BLaER1 (cell line): ENCODE results near the gene PLCL1.

ENCODE experiments used
- H3K27ac ChIP-seq: shearing (Covaris generic); formaldehyde crosslinking; 2 replicates; pipeline ENCODE4 v1.8.1; 2022
- H3K27me3 ChIP-seq: shearing (Covaris generic); formaldehyde crosslinking; 2 replicates; pipeline ENCODE4 v1.8.1; 2022
- H3K36me3 ChIP-seq: shearing (Covaris generic); formaldehyde crosslinking; 2 replicates; pipeline ENCODE4 v1.8.1; 2022
- H3K4me1 ChIP-seq: shearing (Covaris generic); formaldehyde crosslinking; 2 replicates; pipeline ENCODE4 v1.8.1; 2022
- H3K4me2 ChIP-seq: shearing (Covaris generic); formaldehyde crosslinking; 2 replicates; pipeline ENCODE4 v1.8.1; 2022
- H3K4me3 ChIP-seq: shearing (Covaris generic); formaldehyde crosslinking; 2 replicates; pipeline ENCODE4 v1.8.1; 2022
- H3K9ac ChIP-seq: shearing (Covaris generic); formaldehyde crosslinking; 2 replicates; pipeline ENCODE4 v1.8.1; 2022
- H3K9me3 ChIP-seq: shearing (Covaris generic); formaldehyde crosslinking; 2 replicates; pipeline ENCODE4 v1.8.1; 2022
- H4K20me1 ChIP-seq: shearing (Covaris generic); formaldehyde crosslinking; 2 replicates; pipeline ENCODE4 v1.8.1; 2022
- Cebpa-rat ChIP-seq: shearing (Covaris generic); IDR thresholded peaks from 2 replicates; pipeline ENCODE4 v1.8.1; 2022

The PLCL1 gene

DNA sequence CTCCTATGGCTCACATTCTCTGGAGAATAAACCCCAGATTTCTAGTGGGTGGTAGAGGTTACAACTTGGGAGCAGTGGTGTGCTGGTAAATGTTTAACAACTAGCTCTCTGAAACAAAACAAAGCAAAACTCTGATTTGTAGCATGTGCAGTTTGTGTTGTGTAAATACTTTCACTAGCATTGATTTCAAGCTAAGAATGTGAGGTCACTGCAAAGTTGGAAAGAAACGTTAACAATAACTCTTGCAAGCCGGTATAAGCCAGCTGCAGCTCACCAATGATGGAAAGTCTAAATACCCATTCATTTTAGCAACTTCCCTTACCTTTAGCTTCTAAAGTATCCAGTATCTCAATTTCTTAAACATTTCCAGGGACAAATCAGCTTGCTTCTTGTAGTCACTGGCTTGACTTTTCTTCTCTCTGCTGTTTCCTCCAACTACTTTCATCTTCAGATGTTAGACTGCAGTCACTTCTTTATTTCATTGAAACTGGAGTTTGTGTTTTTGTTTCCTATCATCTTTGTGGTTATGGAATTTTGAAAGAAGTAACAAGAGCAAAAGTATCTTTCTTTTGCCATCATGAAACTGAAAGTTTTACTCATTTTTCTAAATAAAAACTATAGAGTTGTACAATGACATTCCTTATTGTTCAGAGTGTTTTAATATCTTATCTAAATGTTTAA is 140.2 kb downstream of the PLCL1 start:
- Histone ChIP-seq H3K36me3 (no peaks in the 10 kb centered on the region), H3K9me3 (no peaks in the 10 kb centered on the region), H3K27me3 (peaks cover 15% of the 10 kb centered on the region), H3K27ac (no peak overlapping the region), H3K9ac (no peak overlapping the region), H3K4me1 (no peaks in the 10 kb centered on the region), H3K4me2 (no peak overlapping the region), H4K20me1 (no peaks in the 10 kb centered on the region), H3K4me3 (no peak overlapping the region)
- no peak for TF ChIP-seq Cebpa-rat

DNA sequence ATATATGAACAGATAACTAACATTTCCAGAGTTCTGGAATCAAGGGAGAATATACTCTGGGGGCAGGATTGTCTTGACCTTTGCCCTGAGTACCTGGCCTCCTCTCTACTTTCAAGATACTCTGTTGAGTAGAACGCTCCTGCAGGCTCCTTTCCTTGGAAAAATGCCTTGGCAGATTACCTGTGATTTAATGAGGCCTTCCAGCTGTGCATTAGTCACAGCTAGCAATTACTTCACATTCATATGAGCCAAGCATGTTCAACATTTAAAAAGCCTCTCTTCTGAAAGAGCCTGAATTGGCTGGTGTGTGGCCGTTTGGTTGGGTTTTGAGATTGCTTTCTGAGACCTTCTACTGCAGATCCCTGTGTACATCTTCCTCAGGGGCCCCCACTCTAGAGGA is 142.2 kb downstream of the PLCL1 start:
- H3K4me2 ChIP-seq: no peak overlapping the region
- no peak overlapping the region for H3K27ac ChIP-seq
- H4K20me1 ChIP-seq: no peaks in the 10 kb centered on the region
- H3K4me3 ChIP-seq: no peak overlapping the region
- no peaks in the 10 kb centered on the region for H3K4me1 ChIP-seq
- no peak overlapping the region for H3K9ac ChIP-seq
- H3K27me3 ChIP-seq: peaks cover 33% of the 10 kb centered on the region
- no peaks in the 10 kb centered on the region for H3K36me3 ChIP-seq
- TF ChIP-seq Cebpa-rat: no peak
- no peaks in the 10 kb centered on the region for H3K9me3 ChIP-seq

DNA sequence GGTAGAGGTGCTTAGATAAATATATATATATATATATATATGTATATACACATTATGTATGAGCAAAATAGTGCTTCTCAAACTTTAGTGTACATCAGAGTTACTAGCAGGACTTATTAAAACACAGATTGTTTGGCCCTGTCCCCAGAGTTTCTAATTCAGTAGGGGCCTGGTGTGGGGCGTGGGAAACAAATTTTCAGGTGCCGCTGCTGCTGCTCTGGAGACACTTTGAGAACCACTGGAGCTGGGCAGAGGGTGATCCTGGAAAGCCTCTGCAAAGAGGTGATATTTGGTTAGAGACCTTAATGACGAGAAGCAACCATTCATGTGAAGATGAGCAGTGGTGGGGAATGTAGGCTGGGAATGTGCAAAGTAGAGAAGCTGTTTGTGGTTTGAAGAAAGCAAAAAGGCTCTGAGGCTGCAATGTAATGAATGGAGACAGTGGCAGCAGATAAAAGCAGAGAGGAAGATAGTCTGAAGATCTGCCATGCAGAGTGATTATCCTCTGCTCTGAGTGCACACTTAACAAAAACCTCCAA is 142.9 kb downstream of the PLCL1 start:
- Histone ChIP-seq H3K4me2 (no peak overlapping the region), H3K4me3 (no peak overlapping the region), H3K27ac (no peak overlapping the region), H3K4me1 (no peaks in the 10 kb centered on the region), H3K9ac (no peak overlapping the region), H3K36me3 (no peaks in the 10 kb centered on the region), H3K9me3 (no peaks in the 10 kb centered on the region), H3K27me3 (peaks cover 39% of the 10 kb centered on the region), H4K20me1 (no peaks in the 10 kb centered on the region)
- no peak for TF ChIP-seq Cebpa-rat

DNA sequence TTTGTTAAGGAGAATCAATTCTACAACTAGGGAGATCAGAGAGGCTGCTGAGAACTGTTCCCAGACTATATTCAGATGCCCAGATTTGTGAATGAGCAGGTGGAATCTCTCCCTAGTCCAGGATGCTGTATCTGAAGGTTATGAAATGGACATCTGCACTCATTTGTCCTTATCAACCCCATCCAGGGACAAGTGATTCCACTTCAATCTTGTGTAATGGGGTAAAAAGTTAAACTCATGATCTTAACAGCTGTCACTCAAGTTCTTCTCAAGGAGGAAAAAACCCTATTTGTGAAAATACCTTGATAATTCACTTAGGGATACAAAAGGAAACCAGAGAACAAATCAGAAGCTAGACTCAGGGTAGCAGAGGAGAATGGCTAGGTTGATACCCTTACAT is 144.8 kb downstream of the PLCL1 start:
- Histone ChIP-seq H3K4me2 (no peak overlapping the region), H3K27ac (no peak overlapping the region), H3K4me1 (no peaks in the 10 kb centered on the region; the same call in 1 of the 2 replicates), H3K9me3 (no peaks in the 10 kb centered on the region), H3K4me3 (no peak overlapping the region), H3K9ac (no peak overlapping the region), H3K36me3 (no peaks in the 10 kb centered on the region), H3K27me3 (peaks cover 53% of the 10 kb centered on the region), H4K20me1 (no peaks in the 10 kb centered on the region)
- no peak for TF ChIP-seq Cebpa-rat

DNA sequence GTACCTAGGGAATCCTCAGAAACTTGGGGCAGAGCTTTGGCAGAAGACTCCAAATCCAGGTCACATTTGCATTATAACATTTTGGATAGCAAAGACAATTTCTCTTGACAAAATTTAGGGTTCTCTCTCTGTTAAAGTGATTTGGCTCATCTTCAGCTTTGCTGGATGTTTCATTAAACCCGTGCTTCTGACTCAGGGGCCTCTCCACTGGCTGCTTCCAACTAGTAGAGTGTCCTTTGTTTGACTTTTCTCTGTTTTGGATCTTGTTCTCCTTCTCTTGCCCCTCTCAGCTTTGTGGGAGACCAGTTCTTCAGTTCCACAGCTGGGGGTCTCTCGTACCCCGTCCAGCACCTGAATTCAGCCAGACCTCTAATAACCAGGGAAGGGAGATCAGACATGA is 145.6 kb downstream of the PLCL1 start:
- Histone ChIP-seq H3K4me2 (no peak overlapping the region), H3K36me3 (no peaks in the 10 kb centered on the region), H3K9me3 (no peaks in the 10 kb centered on the region), H3K27me3 (peaks cover 61% of the 10 kb centered on the region), H3K4me1 (no peaks in the 10 kb centered on the region; the same call in 1 of the 2 replicates), H3K4me3 (no peak overlapping the region), H3K9ac (no peak overlapping the region), H3K27ac (no peak overlapping the region), H4K20me1 (no peaks in the 10 kb centered on the region)
- TF ChIP-seq Cebpa-rat: no peak

DNA sequence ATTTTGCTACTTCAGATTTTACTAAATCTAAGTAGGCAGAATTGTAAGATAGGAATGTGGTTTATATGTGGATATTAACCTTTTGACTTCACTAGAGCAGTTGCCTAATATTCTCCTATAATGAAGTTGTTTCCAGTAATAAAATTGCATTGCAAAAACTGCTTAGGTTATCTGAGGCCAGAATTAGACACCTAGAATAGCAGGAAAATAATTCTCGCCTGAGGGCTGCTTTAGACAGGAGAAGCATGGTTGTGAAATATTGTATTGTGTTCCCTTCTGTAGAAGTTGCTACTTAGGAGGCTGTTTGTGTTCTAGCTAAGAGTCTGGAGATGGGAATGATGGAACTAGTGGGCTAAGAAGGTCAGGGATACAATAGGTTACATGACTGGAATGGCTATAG is 146.3 kb downstream of the PLCL1 start:
- Histone ChIP-seq H3K27me3 (peaks cover 63% of the 10 kb centered on the region), H3K4me2 (no peak overlapping the region), H3K9ac (no peak overlapping the region), H4K20me1 (no peaks in the 10 kb centered on the region), H3K27ac (no peak overlapping the region), H3K4me3 (no peak overlapping the region), H3K36me3 (no peaks in the 10 kb centered on the region), H3K9me3 (peaks cover 2% of the 10 kb centered on the region; the same call in 1 of the 2 replicates), H3K4me1 (no peaks in the 10 kb centered on the region; the same call in 1 of the 2 replicates)
- TF ChIP-seq Cebpa-rat: no peak

DNA sequence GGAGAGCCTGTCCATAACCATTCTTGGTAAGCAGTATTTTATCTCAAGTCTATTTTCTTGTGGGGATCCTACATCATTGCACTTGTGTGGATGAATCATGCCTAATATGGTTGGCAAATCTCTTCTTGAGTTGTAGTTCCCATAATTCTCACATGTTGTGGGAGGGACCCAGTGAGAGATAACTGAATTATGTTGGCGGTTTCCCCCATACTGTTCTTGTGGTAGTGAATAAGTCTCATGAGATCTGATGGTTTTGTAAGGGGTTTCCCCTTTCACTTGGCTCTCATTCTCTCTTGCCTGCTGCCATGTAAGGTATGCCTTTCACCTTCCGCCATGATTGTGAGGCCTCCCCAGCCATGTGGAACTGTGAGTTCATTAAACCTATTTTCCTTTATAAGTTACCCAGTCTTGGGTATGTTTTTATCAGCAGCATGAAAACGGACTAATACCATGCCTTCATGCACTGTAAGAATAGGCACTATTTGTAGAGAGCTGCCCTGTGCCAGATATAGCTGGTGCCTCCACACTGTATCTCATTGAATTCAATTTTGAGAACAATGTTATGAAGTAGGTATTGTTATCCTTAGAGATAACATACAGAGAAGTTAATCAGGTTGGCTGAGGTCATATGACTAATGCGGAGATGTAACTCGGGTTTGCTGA is 148.3 kb downstream of the PLCL1 start:
- Histone ChIP-seq H3K4me3 (no peak overlapping the region), H3K27ac (no peak overlapping the region), H3K4me2 (no peak overlapping the region), H3K4me1 (no peaks in the 10 kb centered on the region; the same call in 1 of the 2 replicates), H4K20me1 (no peaks in the 10 kb centered on the region), H3K9me3 (peaks cover 4% of the 10 kb centered on the region; the same call in 1 of the 2 replicates), H3K9ac (no peak overlapping the region), H3K27me3 (peaks cover 66% of the 10 kb centered on the region), H3K36me3 (no peaks in the 10 kb centered on the region)
- TF ChIP-seq Cebpa-rat: no peak

DNA sequence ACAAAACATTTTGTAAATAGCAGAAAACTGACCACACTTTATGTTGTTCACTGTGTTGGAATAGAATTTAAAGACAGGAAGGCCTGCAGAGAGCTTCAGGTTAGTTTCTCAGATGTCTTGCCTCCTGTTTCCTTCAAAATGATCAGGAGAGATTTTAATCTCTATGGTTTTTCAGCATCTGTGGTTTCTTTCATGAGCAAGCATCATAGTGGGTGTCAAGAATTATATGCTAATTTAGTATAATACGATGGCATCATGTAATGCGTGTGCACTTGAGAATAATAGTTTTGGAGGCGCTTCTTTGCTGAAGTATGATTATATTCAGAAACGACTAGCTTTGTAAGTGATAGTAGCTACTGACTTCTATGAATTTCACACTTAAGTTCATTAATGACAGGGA is 149.9 kb downstream of the PLCL1 start:
- H3K27ac ChIP-seq: no peak overlapping the region
- H3K9me3 ChIP-seq: peaks cover 4% of the 10 kb centered on the region; the same call in 1 of the 2 replicates
- TF ChIP-seq Cebpa-rat: no peak
- no peaks in the 10 kb centered on the region for H4K20me1 ChIP-seq
- no peak overlapping the region for H3K9ac ChIP-seq
- H3K27me3 ChIP-seq: peaks cover 54% of the 10 kb centered on the region
- H3K4me2 ChIP-seq: no peak overlapping the region
- H3K4me1 ChIP-seq: no peaks in the 10 kb centered on the region; the same call in 1 of the 2 replicates
- no peak overlapping the region for H3K4me3 ChIP-seq
- H3K36me3 ChIP-seq: no peaks in the 10 kb centered on the region

DNA sequence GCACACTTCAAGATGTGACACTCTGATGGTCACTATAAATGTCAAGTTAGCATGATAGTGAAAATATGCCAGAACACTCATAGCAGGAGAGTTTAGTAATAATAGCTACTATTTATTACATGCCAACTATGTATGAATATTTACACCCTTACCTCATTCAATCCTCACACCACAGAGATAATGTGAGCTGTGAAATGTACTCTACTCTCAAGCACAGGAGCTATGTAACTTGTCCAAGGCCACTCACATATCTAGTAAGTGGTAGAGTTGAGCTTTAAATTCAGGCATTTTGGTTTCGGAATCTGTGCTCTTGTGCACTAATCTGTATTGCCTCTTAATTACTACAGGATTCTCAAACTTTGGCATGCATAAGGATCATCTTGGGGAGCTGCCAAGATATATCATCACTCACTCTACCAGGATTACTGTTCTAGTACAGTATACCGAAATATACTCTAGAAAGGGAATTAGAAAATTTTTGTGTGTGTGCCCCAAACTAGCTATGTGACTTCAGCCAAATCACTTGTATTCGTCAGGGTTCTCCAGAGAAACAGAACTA is 154.3 kb downstream of the PLCL1 start:
- Histone ChIP-seq H3K4me2 (no peak overlapping the region), H4K20me1 (no peaks in the 10 kb centered on the region), H3K36me3 (no peaks in the 10 kb centered on the region), H3K9ac (no peak overlapping the region), H3K27ac (no peak overlapping the region), H3K27me3 (peaks cover 19% of the 10 kb centered on the region; the same call in 1 of the 2 replicates), H3K4me3 (no peak overlapping the region), H3K9me3 (peaks cover 4% of the 10 kb centered on the region; the same call in 1 of the 2 replicates), H3K4me1 (no peaks in the 10 kb centered on the region)
- TF ChIP-seq Cebpa-rat: no peak

DNA sequence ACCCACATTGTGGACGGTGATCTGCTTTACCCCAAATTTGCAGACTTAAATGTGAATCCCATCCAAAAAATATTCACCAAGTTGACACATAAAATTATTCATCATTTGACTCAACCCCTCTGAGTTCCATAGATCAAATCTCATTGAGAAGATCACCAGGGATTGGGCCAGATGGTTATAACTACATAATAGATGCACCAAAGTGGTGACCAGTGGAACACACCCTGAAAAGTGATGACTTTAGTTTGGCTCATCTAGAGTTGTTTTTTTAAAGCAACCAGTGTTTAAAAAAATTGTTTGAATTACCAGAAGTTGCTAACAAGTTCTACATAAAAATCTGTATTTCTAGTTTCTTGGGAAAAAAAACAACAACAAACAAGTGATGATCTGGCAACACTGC is 155.0 kb downstream of the PLCL1 start:
- Histone ChIP-seq H3K4me3 (no peak overlapping the region), H3K4me2 (no peak overlapping the region), H3K27ac (no peak overlapping the region), H4K20me1 (no peaks in the 10 kb centered on the region), H3K36me3 (no peaks in the 10 kb centered on the region), H3K9ac (no peak overlapping the region), H3K4me1 (no peaks in the 10 kb centered on the region), H3K9me3 (peaks cover 4% of the 10 kb centered on the region; the same call in 1 of the 2 replicates), H3K27me3 (peaks cover 11% of the 10 kb centered on the region; the same call in 1 of the 2 replicates)
- no peak for TF ChIP-seq Cebpa-rat
